ENCODE measurements around the gene CEP128. TPM values are rescaled to one million over a fixed set of nuclear protein-coding genes. Genes with fewer than 3 reads are reported as not detected.
A peak's percentile ranks its signal among the peaks of the same experiment; 100 is the strongest.

Gene CEP128
- polyA plus RNA-seq, 10 donors = 2.1 to 5.3 (median 4.3) TPM

- DNase-seq = no peak
Measured at GRCh38 chr14:80615831-80616230, 325.7 kb downstream of the CEP128 start.

DNA sequence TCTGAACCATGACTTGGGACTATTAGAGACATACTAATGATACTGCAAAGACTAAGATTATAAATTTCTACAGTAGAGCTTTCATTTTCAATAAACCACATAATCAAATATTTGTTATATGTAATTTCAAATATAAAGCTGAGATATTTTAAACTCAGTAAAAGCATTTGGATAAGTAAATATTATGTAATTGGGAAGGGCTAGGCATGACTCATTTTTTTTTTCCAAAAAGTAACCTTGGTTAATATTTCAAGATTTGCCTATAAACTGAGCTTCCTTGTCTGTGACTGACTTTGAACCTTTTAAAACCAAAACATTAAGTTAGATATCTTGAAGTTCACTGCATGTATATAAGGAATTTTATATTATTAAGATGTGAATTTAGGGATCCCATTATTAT is 332.5 kb downstream of the CEP128 start:
- DNase-seq = no peak

- DNase-seq = no peak
Measured at GRCh38 chr14:80608563-80608962, 333.0 kb downstream of the CEP128 start.

DNA sequence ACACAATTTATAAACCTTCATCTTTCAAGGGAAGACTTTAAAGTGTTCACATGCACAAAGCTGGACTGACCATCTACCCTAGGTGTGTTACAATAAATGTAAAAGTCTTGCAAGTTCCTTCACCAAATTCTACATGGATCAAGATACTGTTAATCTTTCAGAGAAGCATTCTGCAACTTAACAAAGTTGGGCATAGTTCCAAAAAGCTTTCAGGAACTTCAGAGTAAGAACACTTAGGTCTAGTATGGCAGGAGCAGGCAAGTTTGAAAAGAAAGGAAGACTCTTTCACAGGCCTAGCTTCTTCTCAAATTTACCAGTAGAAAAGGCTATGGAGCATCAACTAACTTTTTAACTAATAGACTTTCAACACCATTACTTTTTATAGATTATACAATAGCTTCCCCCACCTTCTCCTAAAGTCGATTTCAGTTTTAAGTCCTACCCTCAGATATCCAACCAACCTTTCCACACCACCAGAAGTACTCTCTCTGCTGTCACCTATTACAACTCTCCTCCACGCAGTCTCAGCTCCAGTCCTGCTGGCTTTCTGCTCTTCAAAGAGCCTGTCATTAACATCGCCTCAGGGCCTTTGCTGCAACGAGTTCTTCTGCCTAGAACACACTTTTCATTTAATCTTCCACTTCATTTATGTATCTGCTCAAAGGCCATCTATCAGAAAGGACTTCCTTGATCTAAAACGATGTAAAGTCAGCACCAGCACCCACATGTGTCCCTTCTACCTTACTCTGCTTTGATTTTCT is 333.9 kb downstream of the CEP128 start:
- no peak for DNase-seq

DNA sequence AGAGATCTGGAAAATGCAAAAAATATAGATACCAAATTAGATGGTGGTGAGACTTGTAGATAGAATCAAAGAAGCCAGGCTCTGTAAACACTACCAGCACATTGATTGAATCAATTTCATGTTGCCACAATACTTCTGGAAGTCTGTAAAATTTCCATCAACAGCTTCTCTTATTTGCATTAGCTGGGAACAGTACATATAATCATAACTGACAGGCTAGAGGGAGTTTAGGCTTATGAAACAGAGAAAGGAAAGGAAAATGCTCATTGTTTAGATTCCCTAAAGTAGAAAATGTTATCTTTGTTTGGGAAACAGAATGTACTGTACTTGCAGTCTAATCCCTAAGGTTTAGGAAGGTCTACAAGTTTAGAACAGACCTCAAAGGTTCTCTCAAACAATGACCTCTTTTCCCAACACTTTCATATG is 335.2 kb downstream of the CEP128 start:
- DNase-seq = no peak

GRCh38 chr14:80605536-80605935 is 336.0 kb downstream of the CEP128 start:
- no peak for DNase-seq

- DNase-seq = peak in 1 of 3 donors; percentile 18
Measured at GRCh38 chr14:80602946-80603345, 338.6 kb downstream of the CEP128 start.

GRCh38 chr14:80587096-80587724 is 354.3 kb downstream of the CEP128 start:
- peak in 2 of 3 donors; percentile 8 to 15 for DNase-seq

- DNase-seq = no peak
Measured at GRCh38 chr14:80586131-80586530, 355.4 kb downstream of the CEP128 start.

DNA sequence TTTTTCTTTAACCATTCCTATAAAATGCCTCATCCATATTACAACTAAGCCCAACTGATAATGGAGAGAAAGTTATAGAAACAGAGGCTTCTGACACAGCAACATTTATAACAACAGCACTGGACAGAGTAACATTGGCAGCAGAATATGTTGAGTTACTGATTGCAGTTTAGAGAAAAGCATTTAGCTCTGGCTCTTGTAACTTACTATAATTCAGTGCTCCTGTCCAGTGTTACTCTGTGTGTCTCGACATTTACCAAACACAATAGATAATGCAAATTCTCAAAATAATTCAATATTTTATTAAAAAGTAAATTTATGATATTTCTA is 356.1 kb downstream of the CEP128 start:
- DNase-seq = peak in 1 of 3 donors; percentile 5

GRCh38 chr14:80584744-80585505 is 356.6 kb downstream of the CEP128 start:
- DNase-seq = no peak

DNA sequence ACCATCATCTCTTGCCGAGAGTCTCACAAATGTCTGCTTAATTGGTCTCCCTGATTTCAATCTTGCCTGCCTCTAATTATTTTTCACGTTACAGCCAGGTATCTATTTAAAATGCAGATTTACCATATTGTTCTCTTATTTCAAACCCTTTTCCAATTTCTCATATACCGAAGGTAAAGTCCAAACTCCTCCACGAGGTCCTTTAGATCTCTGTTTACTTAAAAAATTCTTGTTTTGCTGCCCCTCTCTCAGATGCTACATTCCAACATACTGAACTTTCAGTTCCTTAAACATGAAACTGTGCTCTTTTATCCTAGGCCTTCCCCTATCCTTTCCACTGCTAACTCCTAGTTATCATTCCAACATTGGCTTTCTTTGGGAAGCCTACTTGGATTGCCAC is 363.9 kb downstream of the CEP128 start:
- DNase-seq = no peak

DNA sequence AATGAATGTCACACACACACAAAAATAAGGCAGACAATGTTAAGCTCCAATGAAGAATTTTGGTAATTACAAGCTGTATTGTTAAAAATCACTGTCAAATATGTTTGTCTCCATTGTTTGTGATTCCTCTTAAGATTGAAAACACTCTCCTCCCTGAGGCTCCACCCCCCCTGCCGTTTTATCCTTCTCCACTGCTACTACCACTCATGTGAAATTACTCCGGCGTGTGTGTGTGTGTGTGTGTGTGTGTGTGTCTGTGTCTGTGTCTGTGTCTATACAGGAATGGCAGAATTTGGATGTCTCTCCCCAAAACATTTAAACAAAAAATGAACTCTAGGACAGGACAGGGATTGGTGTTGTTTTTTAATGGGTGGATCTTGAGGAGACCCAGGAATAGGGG is 365.1 kb downstream of the CEP128 start:
- DNase-seq = no peak

DNA sequence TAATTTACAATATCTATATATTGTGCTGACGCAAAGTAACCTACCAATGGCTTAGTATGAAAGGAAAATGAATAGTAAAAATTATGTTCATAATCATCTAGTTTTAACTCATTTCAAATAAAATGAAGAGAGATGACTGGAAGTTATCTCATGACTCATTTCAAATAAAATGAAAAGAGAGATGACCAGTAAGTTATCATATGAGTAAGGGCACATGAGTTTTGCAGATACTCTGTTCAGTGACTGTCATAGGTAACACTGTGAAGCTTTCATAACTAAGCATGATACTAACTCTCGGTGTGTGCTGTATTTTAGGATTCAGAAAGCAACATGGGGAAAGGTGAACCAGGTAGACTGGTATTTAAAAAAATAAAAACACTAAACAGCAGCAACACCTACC is 365.8 kb downstream of the CEP128 start:
- no peak for DNase-seq

DNA sequence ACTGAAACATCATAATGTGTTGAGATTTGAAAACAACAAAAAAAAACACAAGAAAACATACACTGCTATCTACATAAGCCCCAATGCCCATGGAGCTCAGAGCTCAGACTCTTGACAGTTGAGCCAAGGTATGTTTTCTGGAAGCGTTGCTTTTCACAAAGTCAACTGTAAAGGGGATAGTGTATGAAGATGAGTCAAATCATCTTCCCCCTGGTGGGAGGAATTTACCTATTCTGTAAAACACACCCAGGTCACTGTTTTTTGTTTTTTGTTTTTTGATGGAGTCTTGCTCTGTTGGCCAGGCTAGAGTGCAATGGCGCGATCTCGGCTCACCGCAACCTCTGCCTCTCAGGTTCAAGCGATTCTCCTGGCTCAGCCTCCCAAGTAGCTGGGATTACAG is 368.9 kb downstream of the CEP128 start:
- no peak for DNase-seq

- no peak for DNase-seq
Measured at GRCh38 chr14:80570930-80571298, 370.6 kb downstream of the CEP128 start.

GRCh38 chr14:80567905-80568536 is 373.5 kb downstream of the CEP128 start:
- no peak for DNase-seq

GRCh38 chr14:80565001-80565400 is 376.5 kb downstream of the CEP128 start:
- no peak for DNase-seq

GRCh38 chr14:80564051-80564450 is 377.5 kb downstream of the CEP128 start:
- DNase-seq = no peak

GRCh38 chr14:80560800-80561657 is 380.5 kb downstream of the CEP128 start:
- peak in 1 of 3 donors; percentile 2 for DNase-seq

DNA sequence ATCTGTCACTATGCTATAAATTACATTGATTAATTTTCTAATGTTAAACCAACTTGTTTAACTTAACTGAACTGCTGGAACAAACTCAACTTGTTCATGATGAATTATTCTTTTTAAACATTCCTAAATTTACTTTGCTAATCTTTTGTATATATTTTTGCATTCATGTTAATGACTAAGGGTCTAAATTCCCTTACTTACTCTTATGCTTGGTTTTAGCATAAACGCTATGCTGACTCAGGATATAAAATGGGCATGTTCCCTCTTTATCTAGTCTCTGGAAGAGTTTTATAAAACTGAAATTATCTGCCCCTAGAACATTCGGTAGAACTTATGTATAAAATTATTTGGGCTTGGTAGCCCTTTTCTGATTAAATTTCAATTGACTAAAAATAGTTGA is 387.4 kb downstream of the CEP128 start:
- DNase-seq = no peak

Data from muscle of back (tissue), 11 donors.